Stimulated activated naive CD4-positive, alpha-beta T cell (primary cell): Measurements from ENCODE around the gene PCSK7.
"Not testable (repeated sequence)": the region's sequence is repeated elsewhere in the genome, so short reads cannot be mapped to it uniquely, and the experiment has no call there.

Source experiments
- DNase-seq, 6 experiments: peaks; one replicate each; lab custom pipeline; 2025; lab: John Stamatoyannopoulos, UW

PCSK7 gene

DNA sequence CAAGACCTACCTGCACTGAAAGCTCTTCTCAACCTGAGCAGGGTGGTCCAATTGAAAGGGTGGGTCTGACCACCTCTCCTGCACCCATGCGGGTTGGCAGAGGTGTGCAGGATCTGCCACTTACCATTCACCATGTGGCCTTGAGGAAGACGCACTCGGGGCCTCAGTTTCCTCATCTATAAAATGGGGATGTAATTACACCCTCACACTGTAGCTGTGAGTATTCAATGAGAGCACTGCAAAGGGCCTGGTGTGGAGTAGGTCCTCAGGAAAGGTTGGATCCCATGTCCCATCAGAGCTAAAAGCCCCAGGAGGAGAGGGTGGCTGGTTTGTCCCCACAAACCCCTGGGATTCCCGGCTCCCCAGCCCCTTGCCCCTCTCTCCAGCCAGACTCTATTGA, 33.3 kb downstream of the PCSK7 start:
- no peak for DNase-seq

- DNase-seq = no peak
Measured at GRCh38 chr11:117197516-117198456, 34.1 kb downstream of the PCSK7 start.

DNA sequence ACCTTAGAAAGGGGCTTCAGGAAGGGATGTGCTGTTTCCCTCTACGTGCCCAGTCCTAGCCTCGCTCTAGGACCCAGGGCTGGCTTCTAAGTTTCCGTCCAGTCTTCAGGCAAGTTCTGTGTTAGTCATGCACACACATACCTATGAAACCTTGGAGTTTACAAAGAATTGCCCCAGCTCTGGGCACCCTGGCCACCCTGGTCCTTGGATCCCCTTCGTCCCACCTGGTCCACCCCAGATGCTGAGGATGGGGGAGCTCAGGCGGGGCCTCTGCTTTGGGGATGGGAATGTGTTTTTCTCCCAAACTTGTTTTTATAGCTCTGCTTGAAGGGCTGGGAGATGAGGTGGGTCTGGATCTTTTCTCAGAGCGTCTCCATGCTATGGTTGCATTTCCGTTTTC, 34.9 kb downstream of the PCSK7 start:
- no peak for DNase-seq

GRCh38 chr11:117195761-117196160, 36.1 kb downstream of the PCSK7 start:
- DNase-seq = no peak

GRCh38 chr11:117195258-117195657, 36.6 kb downstream of the PCSK7 start:
- no peak for DNase-seq

DNA sequence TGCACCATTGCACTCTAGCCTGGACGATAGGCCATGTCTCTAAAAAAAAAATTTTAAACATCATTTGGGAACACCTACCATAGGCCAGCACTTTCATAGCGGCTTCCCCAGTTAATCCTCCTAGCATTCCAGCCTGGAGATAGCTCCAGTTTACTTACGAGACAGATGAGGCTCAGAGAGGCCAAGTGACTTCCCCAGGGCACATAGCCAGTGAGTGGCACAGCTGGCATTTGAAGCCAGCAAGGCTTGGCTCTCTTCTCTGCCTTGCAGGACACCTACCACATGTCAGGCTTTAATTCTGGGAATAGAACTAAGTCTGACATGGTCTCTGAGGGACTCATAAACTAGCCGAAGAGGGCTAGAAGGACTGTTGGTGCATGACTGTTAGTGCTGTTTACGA, 37.6 kb downstream of the PCSK7 start:
- DNase-seq = no peak

- DNase-seq = no peak
Measured at GRCh38 chr11:117193130-117194020, 38.5 kb downstream of the PCSK7 start.

- no peak for DNase-seq
Measured at GRCh38 chr11:117192401-117192875, 39.4 kb downstream of the PCSK7 start.

- DNase-seq = no peak
Measured at GRCh38 chr11:117191680-117192400, 40.0 kb downstream of the PCSK7 start.

GRCh38 chr11:117189941-117190544, 41.8 kb downstream of the PCSK7 start:
- DNase-seq = no peak

- DNase-seq = no peak
Measured at GRCh38 chr11:117189191-117189940, 42.5 kb downstream of the PCSK7 start.

- no peak for DNase-seq
Measured at GRCh38 chr11:117188620-117189081, 43.2 kb downstream of the PCSK7 start.

- DNase-seq = no peak
Measured at GRCh38 chr11:117187799-117188481, 43.9 kb downstream of the PCSK7 start.

DNA sequence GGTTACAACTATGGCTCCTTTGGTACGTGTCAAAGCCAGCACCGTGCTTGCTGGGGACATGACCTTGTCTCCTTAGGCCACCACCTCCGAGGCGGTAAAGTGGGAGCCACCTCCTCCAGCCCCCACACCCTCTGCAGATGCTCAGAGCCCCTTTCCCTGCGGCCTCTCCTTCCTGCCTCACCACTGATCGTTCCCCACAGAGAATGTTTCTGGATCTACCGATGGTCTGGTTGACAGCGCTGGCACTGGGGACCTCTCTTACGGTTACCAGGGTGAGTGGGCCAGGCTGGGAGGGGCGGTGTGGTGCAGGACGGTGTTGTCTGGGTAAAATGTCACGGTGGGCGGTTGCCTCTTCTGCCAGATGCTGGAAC, 44.5 kb downstream of the PCSK7 start:
- no peak for DNase-seq

- no peak for DNase-seq
Measured at GRCh38 chr11:117187007-117187406, 44.9 kb downstream of the PCSK7 start.

DNA sequence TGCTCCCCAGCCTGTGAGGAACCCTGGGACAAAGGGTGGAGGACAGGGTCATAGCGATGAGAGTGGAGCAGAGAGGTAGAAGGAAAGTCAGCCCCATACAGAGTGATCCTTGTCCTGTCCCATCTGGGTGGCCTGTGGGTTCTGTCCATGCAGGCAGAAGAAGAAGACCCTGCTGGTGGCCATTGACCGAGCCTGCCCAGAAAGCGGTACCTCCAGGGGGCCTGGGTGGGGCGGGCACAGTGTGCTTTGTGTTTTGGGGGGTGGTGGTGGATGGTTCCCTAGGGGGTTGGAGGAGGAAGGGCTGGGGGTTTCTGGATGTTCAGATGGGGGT, 45.5 kb downstream of the PCSK7 start:
- DNase-seq = no peak

DNA sequence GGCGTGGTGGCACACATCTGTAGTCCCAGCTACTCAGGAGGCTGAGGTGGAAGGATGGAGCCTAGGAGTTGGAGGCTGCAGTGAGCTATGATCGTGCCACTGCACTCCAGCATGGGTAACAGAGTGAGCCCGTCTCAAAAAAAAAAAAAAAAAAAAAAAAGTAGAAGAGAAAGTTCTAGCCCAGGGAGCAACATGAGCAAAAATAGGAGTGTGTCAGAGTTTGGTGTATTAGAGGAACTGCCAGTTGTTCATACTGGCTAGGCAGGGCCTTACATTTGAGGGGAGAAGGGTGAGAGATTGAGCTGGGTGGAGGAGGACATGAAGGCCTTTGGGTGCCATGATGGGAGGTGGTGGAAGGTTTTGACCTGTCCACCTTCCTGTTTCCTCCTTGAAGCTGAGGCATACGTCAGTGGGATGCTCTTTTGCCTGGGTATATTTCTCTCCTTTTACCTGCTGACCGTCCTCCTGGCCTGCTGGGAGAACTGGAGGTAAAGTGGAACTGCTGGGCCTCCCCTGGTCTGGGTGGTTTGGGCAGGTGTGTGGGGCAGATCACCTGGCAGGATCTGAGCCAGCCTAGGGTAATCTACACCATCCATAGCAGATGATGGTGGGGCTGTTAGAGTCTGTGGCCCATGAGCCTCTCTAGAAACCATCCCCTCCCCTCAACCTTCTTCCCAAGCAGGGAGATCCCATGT, 46.0 kb downstream of the PCSK7 start:
- DNase-seq = no peak

DNA sequence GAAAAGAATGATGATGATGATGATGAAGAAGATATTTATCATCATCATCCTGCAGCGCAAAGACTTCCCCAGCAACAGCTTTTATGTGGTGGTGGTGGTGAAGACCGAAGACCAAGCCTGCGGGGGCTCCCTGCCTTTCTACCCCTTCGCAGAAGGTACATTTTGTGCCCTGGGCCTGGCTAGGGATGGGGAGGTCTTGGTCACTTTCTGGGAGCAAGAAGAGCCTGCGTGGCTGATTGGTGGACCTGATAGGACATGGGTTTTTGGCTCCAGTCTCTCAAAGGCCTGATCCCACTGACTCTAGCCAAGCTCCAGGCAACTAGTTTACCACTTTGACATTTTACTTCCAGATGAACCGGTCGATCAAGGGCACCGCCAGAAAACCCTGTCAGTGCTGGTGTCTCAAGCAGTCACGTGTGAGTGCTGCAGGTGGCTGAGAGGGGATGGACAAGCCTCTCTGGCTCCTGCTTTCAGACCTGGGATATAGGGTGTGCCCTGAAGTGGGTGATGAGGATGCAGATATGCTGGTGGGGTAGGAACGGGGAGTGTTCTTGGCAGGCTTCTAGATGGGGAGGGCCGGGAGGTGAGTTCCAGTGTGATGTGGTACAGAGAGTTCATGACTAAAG, 48.0 kb downstream of the PCSK7 start:
- no peak for DNase-seq

GRCh38 chr11:117183178-117183577, 48.7 kb downstream of the PCSK7 start:
- not testable (repeated sequence) for DNase-seq
